NT2/D1 (cell line): ENCODE results near the gene RBKS.

Source experiments
- YY1 ChIP-seq: IDR thresholded peaks from 2 replicates; pipeline ENCODE4 v1.6.1; 2011; ENCODE audit not compliant: insufficient read length, insufficient read depth
- ZNF274 ChIP-seq: IDR thresholded peaks from 2 replicates; pipeline ENCODE4 v1.6.1; 2011; ENCODE audit warnings: mild to moderate bottlenecking, low read depth, low read length

GRCh38 chr2:27765621-27766286 lies 124.4 kb downstream of the RBKS start:
- TF ChIP-seq YY1 (no peak), ZNF274 (no peak)
